GM19395 (cell line): ENCODE results near the gene NLRP12.
"Not testable (repeated sequence)": the region's sequence is repeated elsewhere in the genome, so short reads cannot be mapped to it uniquely, and the experiment has no call there.

Experiments
- ATAC-seq: cut with Tn5 transposase; IDR thresholded peaks from one replicate; pipeline ENCODE4 v1.9.1; 2021; ENCODE audit warnings: mild to moderate bottlenecking, moderate library complexity; ENCODE audit not compliant: unreplicated experiment

Gene NLRP12, protein sequence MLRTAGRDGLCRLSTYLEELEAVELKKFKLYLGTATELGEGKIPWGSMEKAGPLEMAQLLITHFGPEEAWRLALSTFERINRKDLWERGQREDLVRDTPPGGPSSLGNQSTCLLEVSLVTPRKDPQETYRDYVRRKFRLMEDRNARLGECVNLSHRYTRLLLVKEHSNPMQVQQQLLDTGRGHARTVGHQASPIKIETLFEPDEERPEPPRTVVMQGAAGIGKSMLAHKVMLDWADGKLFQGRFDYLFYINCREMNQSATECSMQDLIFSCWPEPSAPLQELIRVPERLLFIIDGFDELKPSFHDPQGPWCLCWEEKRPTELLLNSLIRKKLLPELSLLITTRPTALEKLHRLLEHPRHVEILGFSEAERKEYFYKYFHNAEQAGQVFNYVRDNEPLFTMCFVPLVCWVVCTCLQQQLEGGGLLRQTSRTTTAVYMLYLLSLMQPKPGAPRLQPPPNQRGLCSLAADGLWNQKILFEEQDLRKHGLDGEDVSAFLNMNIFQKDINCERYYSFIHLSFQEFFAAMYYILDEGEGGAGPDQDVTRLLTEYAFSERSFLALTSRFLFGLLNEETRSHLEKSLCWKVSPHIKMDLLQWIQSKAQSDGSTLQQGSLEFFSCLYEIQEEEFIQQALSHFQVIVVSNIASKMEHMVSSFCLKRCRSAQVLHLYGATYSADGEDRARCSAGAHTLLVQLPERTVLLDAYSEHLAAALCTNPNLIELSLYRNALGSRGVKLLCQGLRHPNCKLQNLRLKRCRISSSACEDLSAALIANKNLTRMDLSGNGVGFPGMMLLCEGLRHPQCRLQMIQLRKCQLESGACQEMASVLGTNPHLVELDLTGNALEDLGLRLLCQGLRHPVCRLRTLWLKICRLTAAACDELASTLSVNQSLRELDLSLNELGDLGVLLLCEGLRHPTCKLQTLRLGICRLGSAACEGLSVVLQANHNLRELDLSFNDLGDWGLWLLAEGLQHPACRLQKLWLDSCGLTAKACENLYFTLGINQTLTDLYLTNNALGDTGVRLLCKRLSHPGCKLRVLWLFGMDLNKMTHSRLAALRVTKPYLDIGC

DNA sequence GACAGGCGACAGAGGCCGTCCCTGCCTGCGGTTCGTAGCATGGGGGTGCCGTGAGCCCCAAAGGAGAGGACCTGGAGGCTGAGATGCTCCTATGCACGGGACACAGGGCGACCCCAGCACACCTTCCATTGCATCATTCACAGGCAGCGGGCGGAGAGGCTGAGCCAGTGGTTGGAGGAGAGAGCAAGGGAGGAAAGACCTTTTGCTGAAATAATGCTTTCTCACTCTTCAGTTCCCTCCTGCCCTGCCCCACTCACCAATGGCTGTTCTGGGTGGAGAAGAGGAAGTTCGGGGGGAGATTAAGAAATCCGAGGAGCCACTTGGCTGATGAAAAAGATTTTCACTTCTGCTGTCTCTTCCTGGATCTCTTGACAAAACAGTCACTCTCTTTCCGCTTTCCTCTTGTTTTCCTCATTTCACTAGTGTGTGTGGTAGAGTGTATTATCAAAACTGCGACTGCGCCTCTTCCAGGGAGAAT lies at the start of gene NLRP12:
Gene NLRP12, minus strand, starts transcription at position 181 of the 478 bp plus-strand sequence. Its CDS starts 140 bp downstream, at position 41.
- no peak for ATAC-seq

DNA sequence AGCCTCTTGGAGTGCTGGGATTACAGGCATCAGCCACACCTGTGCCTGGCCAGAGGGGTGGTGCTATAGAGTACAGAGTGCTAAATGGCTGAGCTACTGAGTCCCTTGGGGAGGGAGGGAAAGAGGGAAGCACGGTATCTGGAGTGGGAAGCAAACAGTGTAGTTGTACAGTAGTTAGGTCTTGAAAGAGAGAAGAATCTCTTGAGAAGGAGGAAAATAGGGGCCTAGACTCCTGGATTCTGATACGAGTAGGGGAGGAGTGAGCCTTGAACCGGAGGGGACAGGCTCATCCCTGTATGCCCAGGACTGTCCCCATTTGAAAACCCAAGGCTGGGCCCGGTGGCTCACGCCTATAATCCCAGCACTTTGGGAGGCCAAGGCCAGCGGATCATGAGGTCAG lies 48.6 kb upstream of the NLRP12 start:
- ATAC-seq = no peak

DNA sequence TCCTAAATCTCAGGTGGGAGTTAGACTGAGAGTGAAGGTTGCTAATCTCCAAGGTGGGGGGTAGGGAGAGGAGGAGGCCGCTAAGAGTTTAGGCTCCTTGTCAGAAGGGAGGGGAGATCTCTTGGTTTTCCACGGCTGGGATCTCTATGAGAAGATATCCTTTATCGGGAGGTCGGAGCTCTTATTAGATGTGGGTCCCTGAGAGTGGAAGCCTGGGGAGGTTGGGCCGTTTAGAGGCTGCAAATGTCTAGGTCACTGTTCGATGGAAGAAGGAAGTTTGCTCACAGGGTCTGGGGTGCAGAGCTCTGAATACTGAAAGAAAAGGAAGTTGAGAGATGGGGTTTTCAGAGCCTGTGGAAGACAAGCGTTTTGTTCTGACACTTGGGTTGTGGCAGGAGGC lies 47.3 kb upstream of the NLRP12 start:
- ATAC-seq = no peak

DNA sequence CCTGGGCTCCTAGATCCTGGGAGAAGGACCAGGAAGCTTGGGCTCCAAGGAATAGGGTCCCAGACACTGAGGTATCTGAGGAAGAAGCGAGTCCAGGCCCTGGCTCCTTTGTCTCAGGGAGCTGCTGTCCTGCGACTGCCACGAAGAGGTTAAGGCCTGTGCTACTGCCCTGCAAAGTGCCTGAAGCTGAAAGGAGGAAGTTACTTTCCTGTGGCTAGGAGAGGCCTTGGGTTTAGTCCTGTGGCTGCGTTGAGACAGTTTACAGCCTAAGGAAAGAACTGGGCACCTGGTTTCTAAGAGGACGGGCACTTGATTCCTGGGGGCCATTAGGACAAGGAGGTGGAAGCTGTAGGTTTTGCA lies 46.4 kb upstream of the NLRP12 start:
- ATAC-seq = no peak

DNA sequence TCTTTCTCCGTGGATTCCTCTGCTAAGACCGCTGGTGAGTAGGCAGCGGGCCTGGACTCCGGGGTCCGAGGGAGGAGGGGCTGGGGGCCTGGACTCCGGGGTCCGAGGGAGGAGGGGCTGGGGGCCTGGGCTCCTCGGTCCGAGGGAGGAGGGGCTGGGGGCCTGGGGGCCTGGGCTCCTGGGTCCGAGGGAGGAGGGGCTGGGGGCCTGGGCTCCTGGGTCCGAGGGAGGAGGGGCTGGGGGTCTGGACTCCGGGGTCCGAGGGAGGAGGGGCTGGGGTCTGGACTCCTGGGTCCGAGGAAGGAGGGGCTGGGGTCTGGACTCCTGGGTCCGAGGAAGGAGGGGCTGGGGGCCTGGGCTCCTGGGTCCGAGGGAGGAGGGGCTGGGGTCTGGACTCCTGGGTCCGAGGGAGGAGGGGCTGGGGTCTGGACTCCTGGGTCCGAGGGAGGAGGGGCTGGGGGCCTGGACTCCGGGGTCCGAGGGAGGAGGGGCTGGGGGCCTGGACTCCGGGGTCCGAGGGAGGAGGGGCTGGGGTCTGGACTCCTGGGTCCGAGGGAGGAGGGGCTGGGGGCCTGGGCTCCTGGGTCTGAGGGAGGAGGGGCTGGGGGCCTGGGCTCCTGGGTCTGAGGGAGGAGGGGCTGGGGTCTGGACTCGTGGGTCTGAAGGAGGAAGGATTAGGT lies 45.8 kb upstream of the NLRP12 start:
- ATAC-seq = not testable (repeated sequence)

DNA sequence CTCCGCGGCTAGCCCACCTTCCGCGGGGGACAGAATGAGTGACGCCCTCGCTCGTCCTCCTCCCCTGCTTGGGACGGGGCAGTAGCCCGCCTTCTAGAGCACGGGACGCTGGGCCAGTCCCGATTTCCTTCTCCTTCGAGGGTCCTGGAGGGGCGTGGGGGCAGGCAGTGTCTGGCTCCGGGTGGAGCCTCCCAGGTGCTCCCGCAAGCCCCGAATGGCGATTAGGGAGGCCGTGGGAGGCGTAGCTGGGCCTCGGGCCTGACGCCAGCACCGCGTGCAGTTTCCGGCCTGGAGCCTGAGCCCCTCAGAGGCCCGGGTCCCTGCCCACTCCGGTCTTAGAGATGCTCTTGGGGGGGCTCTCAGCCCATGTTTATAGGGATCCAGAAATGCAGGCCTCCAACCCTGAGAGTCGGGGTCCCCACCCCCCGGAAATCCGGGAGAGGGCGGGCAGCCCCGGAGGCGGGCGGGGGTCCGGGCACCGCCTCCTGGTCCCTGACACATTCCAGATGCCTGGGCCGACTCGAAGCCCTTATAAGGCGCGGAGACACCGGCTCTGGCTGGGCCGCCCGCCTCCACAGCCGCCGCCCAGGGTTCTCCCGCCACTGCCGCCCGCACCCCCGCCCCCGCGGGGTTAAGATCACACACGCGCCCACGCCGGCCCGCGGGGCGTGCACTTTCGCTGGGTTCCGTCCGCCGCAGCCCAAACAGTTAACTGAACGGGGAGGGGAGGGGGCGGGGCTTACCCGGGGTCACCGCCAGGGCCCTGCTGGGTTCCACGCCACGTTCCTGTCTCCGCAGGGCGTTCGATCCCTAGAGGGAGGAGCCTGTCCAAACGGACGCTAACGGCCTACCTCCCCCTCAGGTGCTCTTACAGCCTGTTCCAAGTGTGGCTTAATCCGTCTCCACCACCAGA lies 45.0 kb upstream of the NLRP12 start:
- peak; percentile 49 for ATAC-seq

DNA sequence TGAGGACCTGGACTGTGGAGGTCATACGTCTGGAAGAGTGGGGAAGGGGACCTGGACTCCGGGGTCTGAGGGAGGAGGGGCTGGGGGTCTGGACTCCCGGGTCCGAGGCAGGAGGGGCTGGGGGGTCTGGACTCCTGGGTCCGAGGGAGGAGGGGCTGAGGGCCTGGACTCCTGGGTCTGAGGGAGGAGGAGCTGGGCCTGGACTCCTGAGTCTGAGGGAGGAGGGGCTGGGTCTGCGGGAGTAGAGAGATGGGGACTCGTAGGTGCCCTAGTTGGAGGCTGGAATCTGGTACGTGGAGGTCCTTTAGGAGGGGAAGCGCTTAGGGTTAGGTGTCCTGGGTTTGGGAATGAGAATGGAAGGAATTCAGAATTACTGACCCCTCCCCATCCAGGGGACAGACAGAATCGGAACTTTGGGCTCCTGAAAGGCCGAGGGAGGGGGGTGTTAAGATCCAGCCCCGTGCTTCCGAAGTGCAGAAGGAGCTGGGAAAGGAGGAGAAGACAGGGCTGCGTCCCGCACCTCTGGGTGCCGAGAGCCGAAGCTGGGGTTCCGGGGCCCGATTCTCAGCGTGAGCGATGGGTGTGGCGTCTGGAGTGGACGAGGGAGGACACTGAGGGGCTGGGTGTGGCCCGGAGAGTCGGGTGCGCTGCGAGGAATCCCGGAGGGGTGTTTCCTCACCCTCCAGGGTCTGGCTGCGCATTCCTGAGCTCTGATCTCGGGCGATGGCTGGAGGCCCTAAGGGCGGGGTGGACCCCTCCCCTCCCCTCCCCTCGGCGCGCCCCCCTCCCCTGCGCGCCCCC lies 44.2 kb upstream of the NLRP12 start:
- ATAC-seq = no peak

DNA sequence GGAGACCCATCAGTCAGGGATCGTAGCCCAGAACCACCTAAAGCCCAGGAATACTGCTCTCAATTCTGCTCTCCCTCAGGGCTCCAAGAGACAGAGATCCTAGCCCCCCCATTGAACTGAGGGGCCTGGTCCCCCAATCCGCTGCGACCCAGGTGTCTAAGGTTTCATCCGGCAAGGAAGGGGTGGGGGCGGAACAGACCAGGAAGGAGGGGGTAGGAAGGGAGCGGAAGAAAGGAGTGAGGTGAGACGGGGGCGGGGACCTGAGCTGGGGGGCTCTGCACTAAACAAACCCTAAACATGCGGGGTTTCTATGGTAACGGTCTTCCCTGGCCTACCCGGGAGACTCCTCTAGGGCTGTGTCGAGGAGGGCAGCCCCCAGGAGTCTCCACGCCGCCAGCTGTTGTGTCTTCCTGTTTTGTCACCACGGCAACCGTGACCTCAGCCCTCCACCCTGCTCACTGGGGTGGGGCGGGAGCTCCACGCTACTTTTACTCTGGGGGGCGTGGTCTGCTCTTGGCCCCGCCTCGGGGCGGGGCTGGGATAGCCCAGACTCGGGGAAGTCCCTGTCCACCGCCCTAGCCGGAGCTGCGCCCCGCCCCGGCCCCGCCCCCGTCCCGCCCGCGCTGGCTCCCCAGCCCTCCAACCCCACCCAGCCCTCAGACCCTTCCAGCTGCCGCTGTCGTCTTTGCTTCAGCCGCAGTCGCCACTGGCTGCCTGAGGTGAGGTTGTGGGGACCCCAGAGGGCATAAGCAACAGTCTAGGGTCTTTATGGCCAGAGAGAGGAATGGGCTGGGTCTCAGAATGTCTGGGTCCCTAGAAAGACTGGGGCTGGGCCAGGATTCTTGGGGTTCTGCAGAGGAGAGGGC lies 43.3 kb upstream of the NLRP12 start, which contains the start of gene MYADM:
Gene MYADM, plus strand, starts transcription at position 659 of the 866 bp plus-strand sequence. CDS start 5,647 bp downstream, outside the sequence.
- ATAC-seq = peak; percentile 75

DNA sequence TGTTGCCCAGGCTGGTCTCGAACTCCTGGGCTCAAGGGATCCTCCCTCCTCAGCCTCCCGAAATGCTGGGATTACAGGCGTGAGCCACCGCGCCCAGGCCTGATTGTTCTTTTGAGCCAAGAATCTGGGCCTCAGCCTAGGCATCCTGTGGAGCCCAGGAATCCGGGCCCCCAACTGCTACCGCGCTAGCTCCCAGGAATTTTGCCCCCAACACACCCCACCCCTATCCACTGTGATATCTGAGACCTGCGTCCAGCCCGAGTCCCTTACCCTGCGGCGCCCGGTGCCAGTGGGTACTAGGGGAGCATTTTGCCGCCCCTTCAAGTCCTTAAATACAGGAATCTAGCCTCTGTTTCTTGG lies 42.7 kb upstream of the NLRP12 start:
- ATAC-seq = no peak

DNA sequence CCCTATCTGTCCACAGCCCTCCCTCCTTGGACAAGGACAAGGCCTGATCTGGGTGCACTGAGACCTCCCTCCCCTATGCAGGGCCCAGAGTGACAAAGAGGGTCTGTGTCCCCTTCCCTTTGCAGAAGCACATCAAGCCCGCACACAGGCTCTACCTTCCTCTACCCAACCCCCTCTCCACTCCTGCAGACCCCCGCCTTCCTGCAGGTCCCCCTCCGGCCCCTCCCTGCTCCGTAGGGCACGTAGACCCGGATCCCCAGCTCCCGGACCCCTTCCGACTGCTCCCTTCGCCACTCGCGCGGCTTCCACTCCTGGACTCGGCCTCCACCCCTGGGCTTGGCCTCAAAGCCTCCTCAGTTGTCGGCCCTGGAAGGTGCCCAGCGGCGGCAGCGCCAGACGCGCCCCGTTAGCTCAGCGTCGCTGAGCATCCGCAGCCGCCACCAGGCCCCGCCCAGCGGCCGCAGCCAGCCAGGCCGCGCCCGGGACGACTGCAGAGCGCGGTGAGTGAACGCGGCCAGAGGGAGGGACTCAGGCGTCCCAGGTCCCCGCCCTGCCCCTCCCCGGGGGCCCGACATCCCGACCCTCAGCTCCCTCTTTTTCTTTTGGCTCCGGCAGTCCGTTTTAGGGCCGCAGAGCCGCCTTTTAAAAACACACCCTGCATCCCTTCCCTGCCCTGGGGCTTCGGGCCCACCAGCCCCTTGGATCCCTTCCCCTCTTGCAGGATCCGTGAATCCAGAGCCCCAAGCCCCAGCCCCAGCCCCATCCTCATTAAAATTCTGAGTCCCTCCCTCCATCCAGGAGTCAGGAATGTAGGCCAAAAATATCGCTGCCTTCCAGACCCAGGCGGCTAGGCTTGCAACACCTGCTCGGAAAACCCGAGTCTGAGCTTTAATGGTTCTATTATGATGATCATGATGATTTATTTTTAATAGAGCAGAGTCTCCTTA lies 42.1 kb upstream of the NLRP12 start:
- ATAC-seq = no peak

DNA sequence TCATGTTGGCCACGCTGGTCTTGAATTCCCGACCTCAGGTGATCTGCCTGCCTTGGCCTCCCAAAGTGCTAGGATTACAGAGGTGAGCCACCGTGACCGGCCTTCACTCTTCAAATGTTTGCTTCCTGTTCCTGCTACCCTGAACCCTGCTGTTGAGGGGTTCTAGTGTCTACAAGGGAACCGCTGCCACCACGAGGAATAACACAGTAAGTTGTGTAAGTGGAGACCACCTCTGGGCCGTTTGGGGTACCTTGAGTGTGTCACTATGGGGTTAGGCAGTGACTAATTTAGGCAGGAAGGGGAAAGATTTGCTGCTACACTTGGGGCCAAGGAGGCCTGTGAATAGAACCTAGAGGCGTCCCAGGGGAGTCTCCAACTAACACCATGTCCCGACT lies 41.4 kb upstream of the NLRP12 start:
- no peak for ATAC-seq

DNA sequence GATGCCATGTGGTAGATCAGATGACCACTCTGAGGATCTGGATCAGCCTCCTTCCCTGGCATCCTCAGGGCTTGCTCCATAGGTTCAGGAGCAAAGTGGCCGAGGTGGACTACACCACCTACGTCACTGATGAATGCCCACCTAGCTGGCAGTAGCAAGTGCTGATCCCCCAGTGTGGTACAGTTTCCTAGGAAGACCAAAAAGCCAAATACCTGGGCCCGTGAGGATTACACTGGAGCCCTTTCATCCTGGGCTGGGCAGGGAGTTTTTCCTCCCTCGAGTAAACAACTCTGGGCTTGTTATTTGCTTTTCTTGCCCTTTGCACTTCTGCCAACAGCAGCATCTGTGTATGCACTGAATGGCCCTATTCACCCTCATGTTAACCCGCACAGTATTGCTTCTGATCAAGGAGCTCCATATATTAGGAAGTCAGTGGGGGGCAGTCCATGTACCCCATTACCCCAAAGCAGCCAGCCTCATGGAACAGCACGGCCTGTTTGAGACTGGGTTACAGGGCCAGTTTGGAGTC lies 40.3 kb upstream of the NLRP12 start:
- no peak for ATAC-seq

DNA sequence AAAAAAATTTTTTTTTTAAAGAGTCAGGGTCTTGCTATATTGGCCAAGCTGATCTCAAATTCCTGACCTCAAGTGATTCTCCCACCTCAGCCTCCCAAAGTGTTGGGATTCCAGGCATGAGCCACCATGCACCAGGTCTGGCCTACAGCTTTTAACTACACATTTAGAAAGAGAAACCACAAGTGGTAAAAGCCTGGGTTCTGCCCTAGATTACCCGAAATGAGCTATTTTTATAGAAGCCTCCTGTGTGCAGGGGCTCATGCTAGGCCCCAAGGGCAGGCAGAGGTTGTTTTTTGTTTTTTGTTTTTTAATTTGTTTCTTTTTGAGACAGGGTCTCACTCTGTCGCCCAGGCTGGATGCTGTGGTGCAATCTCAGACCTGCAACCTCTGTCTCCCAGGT lies 29.6 kb upstream of the NLRP12 start:
- no peak for ATAC-seq

DNA sequence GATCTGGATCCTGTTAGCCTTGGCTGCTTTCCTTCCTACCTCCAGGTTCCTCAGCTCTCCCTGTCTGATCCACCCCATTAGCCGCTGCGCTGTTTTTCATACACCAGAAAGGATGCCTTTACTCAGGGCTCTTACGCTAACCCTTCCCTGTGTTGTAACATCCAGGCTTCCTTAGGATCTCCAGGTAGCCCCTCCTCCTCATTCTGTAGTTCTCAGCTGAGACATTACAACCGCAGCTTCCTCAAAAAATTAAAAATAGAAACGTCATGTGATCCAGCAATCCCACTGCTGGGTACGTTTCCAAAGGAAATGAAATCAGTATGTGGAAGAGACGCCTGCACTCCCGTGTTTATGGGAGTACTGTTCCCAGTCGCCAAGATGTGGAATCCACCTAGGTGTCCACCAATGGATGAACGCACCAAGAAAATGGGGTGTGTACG lies 25.1 kb upstream of the NLRP12 start:
- no peak for ATAC-seq

DNA sequence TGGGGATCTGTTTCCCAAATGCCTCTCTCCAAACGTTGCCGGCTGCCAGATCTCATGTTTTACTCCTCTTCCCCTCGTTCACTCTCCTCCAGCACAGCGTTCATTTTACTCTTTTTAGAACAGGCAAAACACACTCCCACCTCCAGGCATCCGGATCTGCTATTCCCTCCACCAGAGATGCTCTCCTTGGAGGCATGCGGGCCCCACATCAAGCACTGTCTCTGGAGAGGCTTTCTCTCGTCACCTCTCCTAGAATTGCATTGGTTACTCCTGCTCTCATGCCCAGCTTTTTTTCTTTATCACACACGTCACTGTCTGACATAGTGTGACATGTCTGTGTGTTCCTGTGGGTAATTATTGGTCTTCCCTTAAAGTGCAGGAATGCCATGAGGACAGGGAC lies 23.4 kb upstream of the NLRP12 start:
- no peak for ATAC-seq

DNA sequence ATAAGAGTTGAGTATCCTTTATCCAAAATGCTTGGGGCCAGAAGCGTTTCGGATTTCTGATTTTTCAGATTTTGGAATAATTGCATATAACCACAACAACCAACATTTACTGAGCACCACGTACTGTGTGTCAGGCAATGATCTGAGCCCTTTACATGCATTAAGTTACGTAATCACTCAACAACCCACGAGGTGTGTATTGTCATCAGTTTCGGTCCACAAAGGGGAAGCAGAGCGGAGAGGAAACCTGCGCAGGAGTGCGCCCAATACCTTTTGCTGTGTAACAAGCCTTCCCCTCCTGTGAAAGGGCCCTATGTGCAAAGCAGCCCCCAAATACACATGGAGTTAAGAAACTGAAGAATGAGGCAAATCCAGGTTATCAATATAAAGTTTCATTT lies 20.7 kb upstream of the NLRP12 start:
- no peak for ATAC-seq

DNA sequence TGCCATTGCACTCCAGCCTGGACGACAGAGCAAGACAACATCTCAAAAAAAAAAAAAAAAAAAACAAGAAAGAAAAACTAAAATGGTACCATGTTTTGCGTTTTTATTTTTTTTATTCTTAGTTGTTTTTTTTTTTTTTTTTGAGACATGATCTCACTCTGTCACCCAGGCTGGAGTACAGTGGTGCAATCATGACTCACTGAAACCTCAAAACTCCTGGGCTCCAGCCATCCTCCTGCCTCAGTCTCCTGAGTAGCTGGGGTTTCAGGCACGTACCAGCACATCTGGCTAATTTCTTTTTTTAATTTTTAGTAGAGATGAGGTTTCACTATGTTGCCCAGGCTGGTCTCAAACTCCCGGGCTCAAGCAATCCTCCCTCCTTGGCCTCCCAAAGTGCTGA lies 16.8 kb upstream of the NLRP12 start:
- ATAC-seq = not testable (repeated sequence)
